ENCODE results near the gene SLC44A1.

Gene SLC44A1

DNA sequence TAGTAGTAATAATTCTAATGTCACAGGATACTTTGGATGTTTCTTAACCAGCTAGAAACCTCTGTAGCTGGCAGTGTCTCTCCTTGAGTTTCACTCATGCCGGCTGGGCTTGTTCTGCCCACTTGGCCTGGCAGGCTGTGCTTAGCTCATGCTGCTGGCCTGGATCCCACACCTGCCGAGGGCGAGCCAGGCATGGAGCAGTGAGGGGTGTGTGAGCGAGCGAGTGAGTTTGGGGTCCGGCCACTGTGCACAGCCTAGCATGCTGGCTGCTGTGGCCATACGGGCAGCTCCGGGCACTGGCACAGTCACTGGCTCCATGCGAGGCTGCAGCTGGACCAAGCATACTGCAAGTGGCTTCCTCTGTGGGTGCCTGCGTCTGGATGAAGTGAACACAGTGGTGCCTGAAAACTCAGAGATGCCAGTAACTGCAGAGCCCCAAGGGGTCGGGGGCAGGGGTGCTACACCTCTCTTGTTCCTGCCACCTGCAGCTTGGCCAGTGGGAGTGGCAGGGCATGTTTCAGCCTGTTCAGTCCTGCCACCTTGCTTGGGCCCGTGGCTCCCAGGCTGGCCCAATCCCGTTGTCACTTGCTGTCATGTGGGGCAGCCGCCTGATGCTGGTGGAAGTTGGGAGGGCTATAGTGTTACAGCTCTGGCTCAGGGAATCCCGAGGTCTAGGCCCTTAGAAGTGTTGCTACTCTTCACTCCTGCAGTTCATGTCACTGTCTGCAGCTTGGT is 213.3 kb downstream of the SLC44A1 start:
- no peak for DNase-seq (ENCODE audit: low read depth in 1 of 2, low spot score in 1 of 2)

DNA sequence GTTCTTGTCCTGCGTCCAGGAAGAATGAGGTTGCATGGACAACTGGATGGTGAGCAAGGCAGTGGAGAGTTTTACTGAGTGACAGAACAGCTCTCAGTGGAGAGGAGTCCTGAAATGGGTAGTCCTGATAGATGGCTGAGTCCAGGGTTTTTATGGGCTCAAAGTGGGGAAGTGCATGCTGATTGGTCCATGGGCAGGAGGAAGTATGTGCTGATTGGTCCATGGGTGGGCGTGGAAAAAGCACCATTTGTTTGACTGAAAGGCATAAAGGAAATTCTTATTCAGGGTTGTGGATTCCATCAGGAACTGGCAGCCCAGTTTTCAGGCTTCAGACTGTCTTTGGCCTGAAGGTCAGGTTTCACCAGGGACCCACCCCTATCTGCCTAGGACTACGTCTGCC is 214.0 kb downstream of the SLC44A1 start:
- DNase-seq (ENCODE audit: low read depth in 1 of 2, low spot score in 1 of 2) = no peak

DNA sequence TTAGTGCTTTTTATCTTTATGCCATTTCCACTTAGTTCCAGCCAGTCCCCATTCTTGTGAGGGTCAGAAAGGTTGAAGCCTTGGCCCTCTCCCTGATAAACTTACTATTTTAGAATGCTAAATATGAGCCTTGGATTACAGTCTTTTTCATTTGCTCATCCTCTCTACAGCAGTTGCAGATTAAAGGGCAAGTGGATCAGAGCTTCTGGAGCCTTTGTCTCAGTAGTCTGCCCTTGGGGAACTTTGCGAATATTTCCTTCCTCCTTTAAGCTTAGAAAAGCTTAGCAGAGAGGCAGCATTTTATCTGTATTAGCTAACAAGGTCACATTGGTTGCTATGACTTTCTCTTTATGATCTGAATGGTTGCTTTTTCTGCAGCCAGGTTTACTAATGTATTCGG is 214.9 kb downstream of the SLC44A1 start:
- no peak for DNase-seq (ENCODE audit: low read depth in 1 of 2, low spot score in 1 of 2)

DNA sequence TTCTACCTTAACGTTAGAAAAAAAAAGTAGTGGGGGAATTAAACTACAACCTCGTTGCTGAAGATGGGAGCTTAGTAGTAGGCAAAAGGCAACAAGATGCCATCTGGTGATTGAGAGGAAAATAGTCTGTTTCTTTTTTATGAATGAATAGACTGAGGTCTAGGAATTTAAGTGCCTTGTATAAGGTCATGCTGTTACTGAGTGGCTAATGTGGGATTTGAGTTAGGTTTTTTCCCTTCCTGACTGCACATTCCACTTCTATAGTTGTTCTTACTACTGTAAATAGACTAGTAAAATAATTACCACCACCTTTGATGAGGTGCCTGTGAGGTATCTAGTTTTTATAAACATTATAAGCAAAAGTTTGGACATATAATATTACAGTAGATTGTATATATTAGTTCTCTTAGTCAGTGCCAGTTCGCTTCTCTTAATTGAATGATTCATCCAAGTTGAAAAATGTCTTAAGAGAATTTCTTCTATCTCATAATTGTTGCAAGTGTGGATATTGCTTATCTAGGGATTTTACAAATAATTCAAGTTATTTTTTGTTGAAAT is 222.5 kb downstream of the SLC44A1 start:
- no peak for DNase-seq (ENCODE audit: low read depth in 1 of 2, low spot score in 1 of 2)

DNA sequence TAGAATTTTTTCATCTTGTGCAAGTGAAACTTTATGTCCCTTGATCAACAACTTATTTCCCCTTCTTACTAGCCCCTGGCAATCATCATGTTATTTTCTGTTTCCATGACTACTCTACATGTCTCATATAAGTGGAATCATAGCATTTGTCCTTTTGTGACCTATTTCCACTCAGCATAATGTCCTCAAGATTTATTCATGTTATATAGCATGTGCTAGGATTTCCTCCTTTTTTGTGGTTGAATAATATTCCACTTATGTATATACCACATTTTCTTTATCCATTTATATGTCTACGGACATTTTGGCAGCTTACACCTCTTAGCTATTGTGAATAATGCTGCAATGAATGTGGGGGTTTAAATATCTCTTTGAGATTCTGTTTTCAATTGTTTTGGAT is 224.4 kb downstream of the SLC44A1 start:
- no peak for DNase-seq (ENCODE audit: low read depth in 1 of 2, low spot score in 1 of 2)

DNA sequence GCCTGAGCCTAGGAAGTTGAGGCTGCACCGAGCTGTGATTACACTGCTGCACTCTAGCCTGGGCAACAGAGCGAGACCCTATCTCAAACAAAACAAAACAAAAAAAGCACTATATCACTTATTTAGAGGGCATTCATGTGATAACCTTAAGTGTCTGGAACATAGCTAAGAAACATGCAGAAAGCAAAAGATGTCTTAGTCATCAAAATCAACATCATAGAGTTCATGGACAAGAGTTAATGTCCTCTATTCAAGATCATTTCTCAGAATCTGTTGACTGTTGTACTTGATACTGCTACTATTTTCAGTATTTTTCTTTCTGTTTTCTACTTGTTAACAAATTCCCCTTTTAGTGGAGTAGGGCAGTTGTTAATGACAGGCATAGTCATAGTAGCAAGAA is 228.8 kb downstream of the SLC44A1 start:
- no peak for DNase-seq (ENCODE audit: low read depth in 1 of 2, low spot score in 1 of 2)

DNA sequence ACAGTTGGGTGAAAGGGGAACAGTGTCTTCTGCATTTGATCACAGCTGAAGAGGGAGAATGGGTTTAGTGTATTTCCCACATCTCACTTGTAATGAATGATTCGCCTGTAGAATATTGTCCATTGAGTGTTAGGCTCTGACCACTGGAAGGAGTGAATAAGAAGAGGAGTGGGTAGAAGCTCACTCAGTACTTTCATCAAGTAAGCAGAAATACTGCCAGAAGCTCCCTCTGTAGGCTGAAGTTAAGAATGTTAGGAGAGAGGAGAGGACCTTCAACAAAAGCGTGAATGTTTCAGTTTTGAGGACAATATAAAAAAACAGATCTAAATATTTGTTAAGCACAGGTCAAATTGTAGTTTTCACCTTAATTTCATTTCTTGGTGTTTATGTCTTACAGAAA is 230.9 kb downstream of the SLC44A1 start:
- no peak for DNase-seq (ENCODE audit: low read depth in 1 of 2, low spot score in 1 of 2)

DNA sequence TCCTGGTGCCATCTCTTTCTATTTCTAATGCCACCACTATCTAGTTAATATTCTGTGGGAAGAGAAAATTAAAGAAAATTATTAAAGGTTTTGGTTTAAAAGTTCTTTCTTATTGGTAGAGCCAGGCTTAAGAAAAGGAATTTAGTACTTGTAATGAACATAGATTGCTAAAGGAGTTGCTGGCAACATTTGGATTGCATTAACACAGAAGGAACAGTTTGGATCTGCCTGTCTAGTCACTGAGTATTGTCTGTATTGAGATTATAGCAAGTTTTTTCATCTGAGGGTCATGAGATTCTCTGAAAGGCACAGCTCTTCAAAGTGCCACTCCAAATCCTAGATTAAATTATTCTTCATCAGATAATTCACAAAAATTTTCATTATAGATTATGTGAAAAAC is 235.4 kb downstream of the SLC44A1 start:
- no peak for DNase-seq (ENCODE audit: low read depth in 1 of 2, low spot score in 1 of 2)

DNA sequence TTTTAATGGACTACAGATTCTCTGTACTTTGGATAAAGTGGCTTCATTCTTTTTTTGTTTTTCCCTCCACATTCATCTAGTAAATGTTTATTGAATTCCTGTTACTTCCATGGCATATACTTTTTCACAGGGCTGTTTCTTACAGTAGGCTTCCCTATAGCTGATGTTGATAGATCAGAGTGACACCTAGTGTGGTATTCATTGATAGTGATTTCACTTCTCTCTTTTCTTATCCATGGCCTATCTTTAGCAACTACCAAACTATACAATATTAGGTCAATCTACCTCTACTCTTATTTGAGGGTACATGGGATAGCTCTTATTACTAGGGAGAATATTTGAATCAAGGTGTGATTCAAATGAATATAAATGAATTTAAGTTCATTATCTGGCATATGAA is 239.2 kb downstream of the SLC44A1 start:
- no peak for DNase-seq (ENCODE audit: low read depth in 1 of 2, low spot score in 1 of 2)

DNA sequence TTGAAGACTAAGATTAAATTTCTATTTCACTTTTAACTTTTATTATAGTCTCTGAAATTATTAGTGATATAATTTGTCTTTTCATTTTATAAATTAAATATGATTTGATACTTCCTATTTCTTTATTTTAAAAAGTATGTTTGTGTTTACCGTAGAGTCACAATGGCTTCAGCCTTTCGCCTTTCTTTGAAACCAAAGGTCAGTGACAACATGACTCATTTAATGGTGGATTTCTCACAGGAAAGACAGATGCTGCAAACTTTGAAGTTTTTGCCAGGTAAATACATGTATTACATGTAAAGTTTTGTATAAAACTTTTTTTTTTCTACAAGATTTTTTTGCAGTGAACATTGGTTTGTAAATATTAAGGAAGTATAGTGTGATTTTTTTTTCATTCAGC is 239.8 kb downstream of the SLC44A1 start:
- DNase-seq (ENCODE audit: low read depth in 1 of 2, low spot score in 1 of 2) = no peak

DNA sequence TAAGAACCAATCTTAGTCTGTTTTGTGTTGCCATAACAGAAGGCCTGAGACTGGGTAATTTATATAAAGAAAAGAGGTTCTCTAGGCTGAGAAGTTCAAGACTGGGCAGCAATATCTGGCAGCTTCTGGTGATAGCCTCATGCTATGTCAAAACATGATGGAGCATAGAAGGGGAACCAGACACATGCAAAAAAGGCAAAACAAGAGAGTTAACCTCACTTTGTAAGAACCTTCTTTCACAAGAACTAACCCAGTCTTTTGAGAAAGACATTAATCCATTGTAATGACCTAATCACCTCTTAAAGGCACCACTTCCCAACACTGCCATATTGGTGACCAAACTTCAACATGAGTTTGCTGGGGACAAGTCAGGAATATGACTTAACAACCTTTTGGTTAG is 240.7 kb downstream of the SLC44A1 start:
- no peak for DNase-seq (ENCODE audit: low read depth in 1 of 2, low spot score in 1 of 2)

Measured in activated T-helper 1 cell treated with anti-CD3 and anti-CD28 coated beads, Interleukin-2, amount 50 U/mL, for 16 hours (primary cell).